ENCODE results near the gene THG1L.

The THG1L gene

DNA sequence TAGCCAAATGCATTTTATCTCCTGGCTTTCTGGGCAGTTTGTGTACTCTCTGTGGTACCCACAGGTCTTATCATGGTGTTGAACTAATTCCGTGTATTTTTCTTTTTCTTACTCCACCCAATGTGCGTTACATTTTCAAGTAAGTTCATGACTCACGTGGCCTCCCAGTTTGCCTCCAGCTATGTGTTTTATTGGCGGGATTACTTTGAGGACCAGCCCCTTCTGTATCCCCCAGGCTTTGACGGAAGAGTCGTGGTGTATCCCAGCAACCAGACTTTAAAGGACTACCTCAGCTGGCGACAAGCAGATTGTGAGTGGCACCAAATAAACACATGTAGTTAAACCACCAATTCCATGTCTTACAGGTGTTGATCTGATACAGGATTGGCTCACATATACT is 3.2 kb downstream of the THG1L start:
- TF ChIP-seq, protein P1, sequence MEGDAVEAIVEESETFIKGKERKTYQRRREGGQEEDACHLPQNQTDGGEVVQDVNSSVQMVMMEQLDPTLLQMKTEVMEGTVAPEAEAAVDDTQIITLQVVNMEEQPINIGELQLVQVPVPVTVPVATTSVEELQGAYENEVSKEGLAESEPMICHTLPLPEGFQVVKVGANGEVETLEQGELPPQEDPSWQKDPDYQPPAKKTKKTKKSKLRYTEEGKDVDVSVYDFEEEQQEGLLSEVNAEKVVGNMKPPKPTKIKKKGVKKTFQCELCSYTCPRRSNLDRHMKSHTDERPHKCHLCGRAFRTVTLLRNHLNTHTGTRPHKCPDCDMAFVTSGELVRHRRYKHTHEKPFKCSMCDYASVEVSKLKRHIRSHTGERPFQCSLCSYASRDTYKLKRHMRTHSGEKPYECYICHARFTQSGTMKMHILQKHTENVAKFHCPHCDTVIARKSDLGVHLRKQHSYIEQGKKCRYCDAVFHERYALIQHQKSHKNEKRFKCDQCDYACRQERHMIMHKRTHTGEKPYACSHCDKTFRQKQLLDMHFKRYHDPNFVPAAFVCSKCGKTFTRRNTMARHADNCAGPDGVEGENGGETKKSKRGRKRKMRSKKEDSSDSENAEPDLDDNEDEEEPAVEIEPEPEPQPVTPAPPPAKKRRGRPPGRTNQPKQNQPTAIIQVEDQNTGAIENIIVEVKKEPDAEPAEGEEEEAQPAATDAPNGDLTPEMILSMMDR (IDR thresholded peaks at IDR 0.05): no peak
- no peak for TF ChIP-seq ZFX (IDR thresholded peaks at IDR 0.05; ENCODE audit: borderline replicate concordance)
- H3K27ac ChIP-seq: no peak overlapping the region

DNA sequence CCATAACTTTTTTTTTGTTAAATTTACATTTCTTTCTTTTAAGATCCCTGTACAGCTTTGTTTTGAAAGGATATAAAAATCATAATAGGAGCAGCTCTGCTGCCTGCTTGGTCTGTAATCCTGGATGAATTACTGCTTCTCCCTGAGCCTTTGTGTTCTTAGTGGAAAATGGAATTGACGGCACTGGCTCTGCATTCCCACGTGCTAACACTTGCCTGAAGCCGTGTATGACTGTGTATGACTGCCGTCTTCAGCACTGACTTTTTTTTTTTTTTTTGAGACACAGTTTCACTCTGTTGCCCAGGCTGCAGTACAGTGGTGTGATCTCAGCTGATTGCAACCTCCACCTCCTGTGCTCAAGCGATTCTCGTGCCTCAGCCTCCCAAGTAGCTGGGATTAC is 4.8 kb downstream of the THG1L start:
- H3K27ac ChIP-seq: no peak overlapping the region
- TF ChIP-seq, protein P1 (IDR thresholded peaks at IDR 0.05): no peak
- no peak for TF ChIP-seq ZFX (IDR thresholded peaks at IDR 0.05; ENCODE audit: borderline replicate concordance)

DNA sequence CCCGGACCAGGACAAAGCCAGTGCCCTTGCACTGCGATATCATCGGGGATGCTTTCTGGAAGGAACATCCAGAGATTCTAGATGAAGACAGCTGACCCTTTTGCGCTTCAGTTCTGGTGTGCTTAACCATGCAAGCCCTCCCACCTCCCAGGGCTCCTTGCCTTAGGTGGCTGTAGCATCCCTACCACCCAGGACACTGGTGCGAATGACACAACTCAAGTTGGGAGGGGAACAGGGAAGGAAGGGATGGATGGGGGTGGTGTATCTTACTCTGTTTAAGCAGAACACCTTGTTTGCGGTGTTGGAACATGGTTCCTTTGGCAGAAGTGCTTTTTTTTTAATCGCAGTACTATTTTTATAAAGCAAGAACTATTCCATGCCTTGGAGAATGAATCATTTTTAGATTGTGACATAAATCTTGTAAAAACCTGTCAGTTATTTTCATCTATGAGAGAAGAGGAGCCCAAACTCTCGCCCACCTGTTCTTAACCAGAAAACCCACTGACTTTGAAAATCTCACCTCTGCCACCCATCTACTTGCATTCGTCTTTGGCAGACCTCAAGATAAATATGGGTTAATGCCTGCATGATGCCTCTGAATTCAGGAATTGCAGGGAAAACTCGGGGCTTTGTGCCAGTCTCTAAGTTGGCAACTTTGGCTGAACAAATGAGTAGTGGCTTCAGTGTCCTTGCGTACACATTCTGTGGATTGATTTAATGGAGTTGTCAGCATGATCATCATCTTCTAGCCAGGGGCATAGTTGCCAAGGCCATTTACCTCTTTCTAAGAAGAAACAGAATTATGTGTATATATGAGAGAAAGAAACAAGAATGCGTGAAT is 8.4 kb downstream of the THG1L start:
- TF ChIP-seq ZFX (IDR thresholded peaks at IDR 0.05; ENCODE audit: borderline replicate concordance): no peak
- TF ChIP-seq, protein P1 (IDR thresholded peaks at IDR 0.05): no peak
- H3K27ac ChIP-seq: no peak overlapping the region

DNA sequence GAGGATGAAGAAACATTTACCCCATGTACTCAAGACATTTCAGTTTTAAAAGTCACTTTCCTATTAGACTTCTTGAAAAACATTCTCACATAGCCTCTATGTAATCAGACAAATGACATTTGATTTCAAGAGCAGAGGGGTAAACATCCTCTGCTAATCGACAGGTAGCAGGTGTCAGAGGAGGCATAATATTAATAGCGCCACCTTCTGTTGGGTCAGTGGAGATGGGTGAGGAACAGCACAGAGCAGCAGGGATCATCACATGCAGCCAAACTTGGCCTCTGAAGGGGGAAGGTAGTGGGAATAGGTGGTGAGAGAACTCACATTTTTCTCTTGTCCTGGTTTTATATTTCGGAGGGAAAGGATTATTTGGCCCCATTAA is 9.0 kb downstream of the THG1L start:
- TF ChIP-seq, protein P1 (IDR thresholded peaks at IDR 0.05): peak; percentile 80
- no peak for TF ChIP-seq ZFX (IDR thresholded peaks at IDR 0.05; ENCODE audit: borderline replicate concordance)
- H3K27ac ChIP-seq: no peak overlapping the region

DNA sequence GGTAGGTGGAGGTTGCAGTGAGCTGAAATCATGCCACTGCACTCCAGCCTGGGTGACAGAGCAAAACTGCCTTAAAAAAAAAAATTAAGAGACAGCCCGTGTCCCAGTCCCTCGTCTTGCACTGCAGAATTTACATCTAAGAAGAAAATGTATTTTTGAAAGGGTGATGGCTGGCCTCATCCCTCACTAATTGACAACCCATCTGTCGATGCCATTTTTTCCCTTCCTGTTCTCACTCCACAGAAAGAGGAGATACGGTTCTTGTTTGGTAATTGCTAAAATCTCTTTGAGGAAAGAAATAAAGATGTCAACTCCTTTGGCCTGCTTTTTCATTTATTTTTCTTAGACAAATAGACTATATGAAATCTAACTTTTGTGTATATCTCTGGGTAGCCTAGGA is 9.9 kb downstream of the THG1L start:
- TF ChIP-seq, protein P1 (IDR thresholded peaks at IDR 0.05): no peak
- no peak for TF ChIP-seq ZFX (IDR thresholded peaks at IDR 0.05; ENCODE audit: borderline replicate concordance)
- no peak overlapping the region for H3K27ac ChIP-seq

DNA sequence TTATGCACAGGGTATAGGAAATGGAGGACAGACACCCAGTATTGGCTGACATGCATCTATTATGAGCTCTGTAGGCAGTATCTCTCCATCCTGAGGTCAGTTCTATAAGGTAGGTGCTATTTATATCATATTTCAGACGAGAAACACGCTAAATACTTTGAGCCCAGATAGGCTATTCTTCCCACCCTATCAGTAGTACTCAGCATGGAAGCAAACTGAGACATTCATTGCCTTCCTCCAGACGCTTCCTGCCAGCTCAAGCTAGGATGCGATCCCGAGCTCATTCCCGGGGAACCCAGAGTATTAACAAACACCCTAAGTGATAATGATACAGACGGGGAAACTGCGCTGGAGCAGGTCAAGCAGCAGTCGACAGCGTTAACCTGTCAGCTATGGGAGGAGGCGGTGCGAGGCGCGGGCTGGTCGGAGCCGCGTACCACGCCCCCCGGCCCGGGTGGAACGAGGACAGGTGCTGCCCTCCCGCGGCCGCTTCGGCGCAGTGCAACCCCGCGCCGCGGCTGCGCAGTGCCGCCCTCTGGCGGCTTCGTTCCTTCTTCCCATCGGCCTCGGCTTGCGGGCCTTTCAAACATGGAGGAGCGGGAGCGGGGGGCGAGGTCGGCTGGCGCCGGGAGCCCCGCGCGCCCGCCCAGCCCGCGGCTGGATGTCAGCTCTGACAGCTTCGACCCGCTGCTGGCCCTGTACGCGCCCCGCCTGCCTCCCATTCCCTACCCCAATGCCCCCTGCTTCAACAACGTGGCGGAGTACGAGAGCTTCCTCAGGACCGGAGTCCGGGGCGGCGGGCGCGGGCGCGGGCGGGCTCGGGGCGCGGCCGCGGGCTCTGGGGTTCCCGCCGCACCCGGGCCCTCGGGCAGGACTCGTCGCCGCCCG is 12.2 kb downstream of the THG1L start, which contains the start of gene LSM11:
TSS of gene LSM11 (plus strand) at position 550 of the 888 bp plus-strand sequence. CDS start at position 589, 39 bp downstream.
- no peak for TF ChIP-seq ZFX (IDR thresholded peaks at IDR 0.05; ENCODE audit: borderline replicate concordance)
- TF ChIP-seq, protein P1 (IDR thresholded peaks at IDR 0.05): peak; percentile 99
- peak within 1 kb of the TSS; percentile 34; the same call in 1 of the 2 replicates for H3K27ac ChIP-seq

Data from 22Rv1 (cell line).